Fibroblast of villous mesenchyme (primary cell): ENCODE data around the gene SACM1L. TPM values are rescaled to one million over a fixed set of nuclear protein-coding genes. Genes with fewer than 3 reads are reported as not detected.
"Not testable (repeated sequence)": the region's sequence is repeated elsewhere in the genome, so short reads cannot be mapped to it uniquely, and the experiment has no call there.

ENCODE experiments used
- DNase-seq: peaks from one replicate; pipeline ENCODE4 v3.0.0-alpha.2; 2010; ENCODE audit warnings: low read depth
- H3K4me3 ChIP-seq: 2 replicates; pipeline ENCODE4 v1.5.1; 2011; ENCODE audit warnings: low read depth, mild to moderate bottlenecking, low read length
- CTCF ChIP-seq: IDR thresholded peaks from 2 replicates; pipeline ENCODE4 v1.5.1; 2012; ENCODE audit warnings: low read depth, mild to moderate bottlenecking, low read length; ENCODE audit not compliant: insufficient read depth
- total RNA-seq: library from RNA; depleted of rRNA; stranded (reverse); fragments of >200 nt; gene quantifications from 2 replicates; pipeline ENCODE4 v1.2.3, GENCODE V29; 2012

The SACM1L gene
- total RNA-seq, 1 donor, result 53.1 TPM

DNA sequence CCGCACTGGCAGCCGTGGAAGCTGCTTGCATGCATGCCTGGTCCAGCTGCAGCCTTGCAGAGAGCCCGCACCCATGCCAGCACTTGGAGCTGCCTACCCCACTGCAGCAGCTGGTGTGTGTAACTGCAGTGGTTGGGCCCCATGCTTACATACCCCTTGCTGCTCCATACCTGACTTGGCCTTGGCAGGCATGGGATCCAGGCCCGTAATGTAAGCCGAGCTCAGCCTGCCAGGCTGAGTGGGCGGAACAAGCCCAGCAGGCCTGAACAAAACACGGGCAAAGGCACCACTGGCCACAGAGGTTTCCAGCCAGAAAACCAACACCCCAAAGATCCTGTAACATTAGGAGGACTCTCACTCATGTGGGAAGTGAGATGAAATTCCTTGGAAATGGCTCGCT is 58.9 kb downstream of the SACM1L start:
- H3K4me3 ChIP-seq, result no peak overlapping the region
- DNase-seq, result no peak
- no peak for TF ChIP-seq CTCF

- not testable (repeated sequence) for H3K4me3 ChIP-seq, DNase-seq
These were observed 59.9 kb downstream of the SACM1L start for GRCh38 chr3:45749036-45749600.

- no peak for TF ChIP-seq CTCF
- no peak overlapping the region for H3K4me3 ChIP-seq
- DNase-seq, result no peak
These were observed 60.7 kb downstream of the SACM1L start for GRCh38 chr3:45749880-45750279.

GRCh38 chr3:45751537-45752242 is 62.5 kb downstream of the SACM1L start:
- no peak for DNase-seq
- no peak for TF ChIP-seq CTCF
- no peak overlapping the region for H3K4me3 ChIP-seq

- H3K4me3 ChIP-seq, result no peak overlapping the region
- DNase-seq, result no peak
- TF ChIP-seq CTCF, result no peak
These were observed 63.9 kb downstream of the SACM1L start for GRCh38 chr3:45753095-45753494.

- DNase-seq, result no peak
- TF ChIP-seq CTCF, result no peak
- no peak overlapping the region for H3K4me3 ChIP-seq
These were observed 65.3 kb downstream of the SACM1L start for GRCh38 chr3:45754461-45754860.

DNA sequence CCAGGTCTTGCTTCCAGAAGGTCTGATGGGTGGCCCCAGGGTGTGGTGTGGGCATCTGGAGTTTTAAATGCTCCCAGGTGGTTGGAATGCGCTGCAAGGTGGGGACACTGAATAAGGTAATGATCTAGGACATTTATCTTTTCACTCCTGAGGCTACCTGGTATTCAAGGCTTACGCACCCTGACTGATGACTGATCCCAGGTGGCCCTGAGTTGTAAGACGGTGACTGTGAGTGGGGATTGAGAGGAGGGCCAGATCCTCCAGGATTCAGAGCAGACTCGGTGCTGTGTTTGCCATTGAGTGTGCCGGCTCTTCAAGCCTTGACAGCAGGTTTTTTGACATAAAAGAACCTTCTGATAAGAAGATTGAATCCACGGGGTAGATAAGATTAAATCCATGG is 66.9 kb downstream of the SACM1L start:
- TF ChIP-seq CTCF, result no peak

DNA sequence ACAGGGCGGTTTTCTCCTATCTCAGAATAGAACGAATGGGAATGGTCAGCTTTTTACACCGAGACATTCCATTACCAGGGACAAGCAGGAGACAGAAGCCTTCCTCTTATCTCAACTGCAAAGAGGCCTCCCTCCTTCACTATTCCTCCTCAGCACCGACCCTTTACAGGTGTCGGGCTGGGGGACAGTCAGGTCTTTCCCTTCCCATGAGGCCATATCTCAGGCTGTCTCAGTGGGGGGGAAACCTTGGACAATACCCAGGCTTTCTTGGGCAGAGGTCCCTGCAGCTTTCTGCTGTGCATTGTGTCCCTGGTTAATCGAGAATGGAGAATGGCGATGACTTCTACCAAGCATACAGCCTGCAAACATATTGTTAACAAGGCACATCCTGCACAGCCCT is 67.9 kb downstream of the SACM1L start:
- H3K4me3 ChIP-seq, DNase-seq: not testable (repeated sequence)

More for the DNA sequence above, 66.9 kb downstream of the SACM1L start:
- H3K4me3 ChIP-seq, result no peak overlapping the region
- DNase-seq, result no peak
